ENCODE data around the gene CD99L2.

DNA sequence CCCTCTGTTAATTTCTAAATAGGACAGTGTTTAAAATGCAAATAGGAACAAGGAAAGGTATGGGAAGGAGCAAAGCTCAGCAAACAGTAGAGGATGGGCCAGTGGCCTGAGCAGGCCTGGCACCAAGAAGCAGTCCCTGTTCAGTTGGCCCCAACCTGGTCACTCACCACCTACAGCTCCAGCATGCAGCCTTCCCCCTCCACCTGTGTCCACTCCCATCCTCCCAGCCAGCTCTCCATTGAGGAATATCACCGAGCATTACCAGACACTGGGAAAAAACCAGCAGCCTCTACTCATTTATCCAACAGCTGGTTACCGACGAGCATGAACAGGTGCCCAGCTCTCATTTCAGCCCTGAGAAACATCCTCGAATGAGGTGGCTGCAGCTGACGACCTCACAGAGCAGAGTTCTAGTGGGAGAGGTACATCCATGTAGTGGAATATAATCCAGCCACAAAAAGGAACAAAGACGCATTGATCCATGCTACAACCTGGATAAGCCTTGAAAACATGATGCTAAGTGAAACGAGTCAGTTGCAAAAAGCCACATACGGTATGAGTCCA, 25.6 kb downstream of the CD99L2 start:
- TF ChIP-seq, protein P1, sequence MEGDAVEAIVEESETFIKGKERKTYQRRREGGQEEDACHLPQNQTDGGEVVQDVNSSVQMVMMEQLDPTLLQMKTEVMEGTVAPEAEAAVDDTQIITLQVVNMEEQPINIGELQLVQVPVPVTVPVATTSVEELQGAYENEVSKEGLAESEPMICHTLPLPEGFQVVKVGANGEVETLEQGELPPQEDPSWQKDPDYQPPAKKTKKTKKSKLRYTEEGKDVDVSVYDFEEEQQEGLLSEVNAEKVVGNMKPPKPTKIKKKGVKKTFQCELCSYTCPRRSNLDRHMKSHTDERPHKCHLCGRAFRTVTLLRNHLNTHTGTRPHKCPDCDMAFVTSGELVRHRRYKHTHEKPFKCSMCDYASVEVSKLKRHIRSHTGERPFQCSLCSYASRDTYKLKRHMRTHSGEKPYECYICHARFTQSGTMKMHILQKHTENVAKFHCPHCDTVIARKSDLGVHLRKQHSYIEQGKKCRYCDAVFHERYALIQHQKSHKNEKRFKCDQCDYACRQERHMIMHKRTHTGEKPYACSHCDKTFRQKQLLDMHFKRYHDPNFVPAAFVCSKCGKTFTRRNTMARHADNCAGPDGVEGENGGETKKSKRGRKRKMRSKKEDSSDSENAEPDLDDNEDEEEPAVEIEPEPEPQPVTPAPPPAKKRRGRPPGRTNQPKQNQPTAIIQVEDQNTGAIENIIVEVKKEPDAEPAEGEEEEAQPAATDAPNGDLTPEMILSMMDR (conservative IDR thresholded peaks at IDR 0.05 in 1 of 2, IDR thresholded peaks at IDR 0.05 in 1 of 2; ENCODE audit: low read depth in 1 of 2, low read length in 2 of 2), result no peak
- TF ChIP-seq EZH2 (IDR thresholded peaks at IDR 0.05; ENCODE audit: low read length, missing control alignments), result no peak
